Melanocyte of skin (primary cell): ENCODE data around the gene UVSSA. TPM values are rescaled to one million over a fixed set of nuclear protein-coding genes. Genes with fewer than 3 reads are reported as not detected.

ENCODE experiments used
- total RNA-seq, 2 donors: library from RNA; depleted of rRNA; stranded (reverse); fragments of >200 nt; gene quantifications; 2 replicates each; pipeline ENCODE4 v1.2.3, GENCODE V29; 2012

The UVSSA gene
- total RNA-seq = 10 to 100 TPM in 1 of 2 donors, 1 to 10 TPM in 1; 9.7 to 19.3 TPM

GRCh38 chr4:1346781-1347409, at the start of gene UVSSA:
UVSSA (plus strand) TSS chr4:1347208; CDS start chr4:1348092, 884 bp downstream.

GRCh38 chr4:1406394-1406980, 59.5 kb downstream of the UVSSA start, which contains the start of gene NKX1-1:
NKX1-1 (minus strand) TSS chr4:1406442; CDS start chr4:1406442, 0 bp downstream.

Other genes starting within 250 kb of the UVSSA start
- under 1 TPM in 1 of 2 donors, not detected in 1; 0.34 TPM for gene RNF212, start 233.6 kb upstream of the UVSSA start, total RNA-seq
- 10 to 100 TPM; 20.0 to 42.0 TPM for gene SPON2, start 174.6 kb upstream of the UVSSA start, total RNA-seq
- gene CTBP1, start 98.1 kb upstream of the UVSSA start, total RNA-seq = 100 to 1,000 TPM; 200 to 215 TPM
- gene MAEA, start 57.3 kb upstream of the UVSSA start, total RNA-seq = 10 to 100 TPM; 76.9 to 93.6 TPM
- gene NKX1-1, start 59.2 kb downstream of the UVSSA start, total RNA-seq = not detected